Stimulated activated CD4-positive, alpha-beta T cell treated with anti-CD3 and anti-CD28 coated beads, Interleukin-4, amount 100 ng/mL, for 48 hours (primary cell): ENCODE results near the gene RAB5B.
"Not testable (repeated sequence)": the region's sequence is repeated elsewhere in the genome, so short reads cannot be mapped to it uniquely, and the experiment has no call there.

Experiments used
- DNase-seq, 2 donors: peaks; one replicate each; pipeline ENCODE4 v3.0.0-alpha.2; 2020; ENCODE audit warnings: low read depth in 2 of 2

Gene RAB5B

DNA sequence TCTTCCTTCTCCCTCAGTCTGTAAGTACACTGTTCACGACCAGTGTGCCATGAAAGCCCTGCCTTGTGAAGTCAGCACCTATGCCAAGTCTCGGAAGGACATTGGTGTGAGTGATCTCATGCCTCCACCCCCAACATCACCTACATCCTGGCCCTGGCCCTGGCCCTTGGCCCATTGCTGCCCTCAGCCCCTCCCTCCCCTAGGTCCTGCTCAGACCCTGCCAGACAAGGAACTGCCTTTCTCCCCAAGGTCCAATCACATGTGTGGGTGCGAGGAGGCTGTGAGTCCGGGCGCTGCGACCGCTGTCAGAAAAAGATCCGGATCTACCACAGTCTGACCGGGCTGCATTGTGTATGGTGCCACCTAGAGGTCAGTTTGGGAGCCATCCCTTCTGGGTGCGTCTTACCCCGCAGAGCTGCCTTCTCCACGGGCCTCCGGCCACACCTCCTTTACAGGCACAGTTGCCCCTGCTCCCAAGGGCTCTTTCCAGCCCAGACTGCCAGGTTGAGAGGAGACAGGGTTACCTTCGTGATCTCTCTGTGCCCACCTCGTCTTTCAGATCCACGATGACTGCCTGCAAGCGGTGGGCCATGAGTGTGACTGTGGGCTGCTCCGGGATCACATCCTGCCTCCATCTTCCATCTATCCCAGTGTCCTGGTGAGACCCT lies 33.7 kb upstream of the RAB5B start:
- peak; percentile 73 to 79 for DNase-seq

DNA sequence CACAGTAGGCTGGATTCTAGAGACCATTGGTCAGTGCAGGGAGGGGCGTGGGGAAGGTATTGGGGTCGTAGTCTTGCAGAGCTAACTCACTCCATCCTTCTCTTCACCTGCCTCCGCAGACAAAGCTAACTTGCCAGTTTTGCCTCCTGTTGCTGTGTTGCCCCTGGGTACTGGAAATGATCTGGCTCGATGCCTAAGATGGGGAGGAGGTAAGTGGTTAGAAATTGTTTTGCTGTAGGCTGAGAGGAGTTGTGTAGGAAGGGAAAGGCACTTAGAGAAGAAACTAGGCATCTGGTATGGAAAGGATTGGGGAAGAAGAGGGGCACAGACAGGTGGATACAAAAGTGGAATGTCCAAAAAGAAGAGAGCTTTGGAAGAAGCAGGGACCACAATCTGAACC lies 31.8 kb upstream of the RAB5B start:
- DNase-seq, result no peak

DNA sequence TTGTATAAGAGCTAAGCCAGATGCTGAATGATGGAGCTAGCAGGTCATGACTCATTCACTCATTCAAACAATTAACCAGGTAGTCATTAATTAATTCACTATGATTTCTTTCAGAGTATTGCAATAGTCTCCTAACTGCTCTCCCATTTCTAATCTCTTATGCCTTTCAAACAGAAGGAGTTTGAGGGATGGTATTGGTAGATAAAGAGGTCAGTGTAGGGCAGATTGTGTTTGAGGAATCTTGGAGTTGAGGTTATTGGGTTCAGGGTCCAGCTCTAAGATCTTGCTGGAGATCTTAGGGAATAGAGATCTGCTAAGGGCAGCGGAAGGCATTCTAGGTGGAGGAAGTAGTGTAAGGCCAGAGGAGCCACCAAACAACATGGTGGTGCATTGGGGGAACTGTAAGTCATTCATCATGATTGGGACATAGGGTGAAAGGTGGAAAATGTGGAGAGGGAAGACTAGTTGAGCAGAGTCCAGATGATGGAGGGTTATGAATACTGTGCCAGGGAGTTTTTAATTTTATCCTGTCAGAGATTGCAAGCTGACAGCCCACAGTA lies 31.2 kb upstream of the RAB5B start:
- DNase-seq, result no peak

DNA sequence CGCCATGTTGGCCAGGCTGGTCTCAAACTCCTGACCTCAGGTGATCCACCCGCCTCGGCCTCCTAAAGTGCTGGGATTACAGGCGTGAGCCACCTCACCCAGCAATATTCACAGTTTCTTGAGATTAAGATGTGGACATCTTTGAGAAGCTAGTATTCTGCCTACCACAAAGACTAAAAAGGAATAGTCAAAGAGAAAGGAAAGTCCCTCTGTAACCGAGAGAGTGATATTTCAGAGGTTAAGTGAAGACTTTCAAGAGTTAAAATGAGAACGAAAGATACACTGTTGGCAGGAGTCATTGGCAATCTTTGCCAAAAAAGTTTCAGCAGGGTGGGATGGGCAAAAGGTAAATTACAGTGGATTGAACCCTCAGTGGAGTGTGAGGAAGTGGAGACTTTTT lies 27.3 kb upstream of the RAB5B start:
- DNase-seq, result no peak

- DNase-seq, result no peak
Measured at GRCh38 chr12:55955344-55955743, 18.5 kb upstream of the RAB5B start.

GRCh38 chr12:55955800-55956508 lies 17.9 kb upstream of the RAB5B start:
- peak in 1 of 2 donors; percentile 42 for DNase-seq

DNA sequence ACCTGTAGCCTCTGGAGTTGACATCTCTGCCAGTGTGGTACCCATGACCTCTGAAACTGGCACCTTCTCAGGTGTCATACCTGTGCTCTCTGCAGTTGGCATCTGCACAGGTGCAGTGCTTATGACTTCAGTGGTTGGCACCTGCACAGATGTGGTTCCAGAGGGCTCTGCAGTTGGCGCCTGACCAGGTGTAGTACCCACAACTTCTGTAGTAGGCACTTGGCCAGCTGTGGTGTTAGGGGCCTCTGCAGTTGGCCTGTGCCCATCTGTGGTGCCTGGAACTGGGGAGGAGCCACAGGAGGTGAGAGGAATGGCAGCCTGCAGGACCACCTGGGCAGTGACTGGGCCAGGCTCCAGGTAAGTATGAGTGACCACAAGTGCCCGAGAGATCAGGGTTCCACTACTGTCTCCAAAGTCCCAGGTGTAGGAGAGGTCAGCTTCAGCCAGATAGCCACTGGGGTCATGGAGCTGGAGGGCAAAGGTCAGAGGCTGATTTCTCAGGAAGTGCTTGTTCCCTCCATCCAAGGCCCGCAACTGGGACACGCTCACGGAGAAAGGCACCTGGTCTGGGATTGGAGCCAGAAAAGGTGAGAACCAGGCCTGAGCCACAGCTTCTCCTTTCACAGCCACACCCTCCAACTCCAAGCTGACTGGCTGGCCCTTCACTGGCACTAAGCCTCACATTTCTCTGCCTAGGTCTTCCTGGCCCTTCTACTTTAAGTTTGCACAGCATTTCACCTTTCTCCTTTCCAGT lies 16.6 kb upstream of the RAB5B start:
- DNase-seq, result no peak

DNA sequence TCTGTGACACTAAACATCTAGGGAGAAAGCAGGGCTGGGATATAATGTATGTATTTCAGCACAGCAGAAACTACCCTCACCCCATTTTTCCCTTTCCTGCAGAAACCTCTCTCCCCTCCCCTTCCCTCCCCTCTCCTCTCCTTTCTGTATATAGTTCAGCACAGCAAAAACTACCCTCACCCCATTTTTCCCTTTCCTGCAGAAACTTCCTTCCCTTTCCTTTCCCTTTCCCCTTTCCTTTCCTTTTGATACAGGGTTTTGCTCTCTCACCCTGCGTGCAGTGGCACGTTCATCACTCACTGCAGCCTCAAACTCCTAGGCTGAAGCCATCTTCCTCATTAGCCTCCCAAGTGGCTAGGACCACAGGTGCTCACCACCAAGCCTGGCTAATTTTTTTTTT lies 10.1 kb upstream of the RAB5B start:
- DNase-seq, result no peak

GRCh38 chr12:55965240-55965639 lies 8.6 kb upstream of the RAB5B start:
- no peak for DNase-seq

DNA sequence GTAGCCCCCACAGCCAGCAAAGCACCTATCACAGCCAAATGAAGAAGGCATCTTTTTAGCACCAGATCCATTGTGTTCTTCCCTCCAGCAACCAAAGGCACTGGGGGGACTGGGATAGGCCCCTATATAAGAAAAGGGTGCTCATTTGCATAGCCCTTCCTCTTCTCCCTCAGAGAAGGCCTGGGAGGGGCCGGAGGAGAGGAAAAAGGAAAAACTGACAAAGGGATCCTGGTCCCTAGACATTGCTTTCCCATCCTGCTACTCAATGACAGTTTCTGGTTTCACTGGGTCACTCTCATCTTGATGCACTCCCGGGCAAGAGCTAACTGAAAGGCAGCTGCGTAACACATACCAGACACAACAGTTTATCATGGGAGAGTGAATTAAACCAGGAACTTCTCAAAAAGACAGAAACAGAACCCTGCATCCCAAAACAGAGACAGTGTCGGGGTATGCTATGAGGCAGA lies 7.9 kb upstream of the RAB5B start, which contains the start of gene PMEL:
TSS of gene PMEL (minus strand) at position 102 of the 467 bp plus-strand sequence. CDS start at position 71, 31 bp downstream.
- DNase-seq, result no peak

- DNase-seq, result peak; percentile 88 to 94
Measured at GRCh38 chr12:55966408-55967281, 7.2 kb upstream of the RAB5B start, which contains the start of gene CDK2. Gene CDK2, plus strand, starts transcription at chr12:55966830. Its CDS starts 179 bp downstream, at chr12:55967009.

GRCh38 chr12:55969356-55969755 lies 4.5 kb upstream of the RAB5B start:
- DNase-seq, result no peak

- no peak for DNase-seq
Measured at GRCh38 chr12:55970775-55971174, 3.1 kb upstream of the RAB5B start.

DNA sequence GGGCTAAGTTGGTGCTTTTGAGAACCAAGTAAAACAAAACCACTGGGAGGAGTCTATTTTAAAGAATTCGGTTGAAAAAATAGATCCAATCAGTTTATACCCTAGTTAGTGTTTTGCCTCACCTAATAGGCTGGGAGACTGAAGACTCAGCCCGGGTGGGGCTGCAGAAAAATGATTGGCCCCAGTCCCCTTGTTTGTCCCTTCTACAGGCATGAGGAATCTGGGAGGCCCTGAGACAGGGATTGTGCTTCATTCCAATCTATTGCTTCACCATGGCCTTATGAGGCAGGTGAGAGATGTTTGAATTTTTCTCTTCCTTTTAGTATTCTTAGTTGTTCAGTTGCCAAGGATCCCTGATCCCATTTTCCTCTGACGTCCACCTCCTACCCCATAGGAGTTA lies 1.8 kb upstream of the RAB5B start:
- DNase-seq, result no peak

GRCh38 chr12:55972456-55972855 lies 1.4 kb upstream of the RAB5B start:
- DNase-seq, result no peak

- DNase-seq, result no peak
Measured at GRCh38 chr12:55972911-55973598, 823 bp upstream of the RAB5B start.

GRCh38 chr12:55974308-55974730 lies 441 bp downstream of the RAB5B start:
- DNase-seq, result peak in 1 of 2 donors; percentile 34

DNA sequence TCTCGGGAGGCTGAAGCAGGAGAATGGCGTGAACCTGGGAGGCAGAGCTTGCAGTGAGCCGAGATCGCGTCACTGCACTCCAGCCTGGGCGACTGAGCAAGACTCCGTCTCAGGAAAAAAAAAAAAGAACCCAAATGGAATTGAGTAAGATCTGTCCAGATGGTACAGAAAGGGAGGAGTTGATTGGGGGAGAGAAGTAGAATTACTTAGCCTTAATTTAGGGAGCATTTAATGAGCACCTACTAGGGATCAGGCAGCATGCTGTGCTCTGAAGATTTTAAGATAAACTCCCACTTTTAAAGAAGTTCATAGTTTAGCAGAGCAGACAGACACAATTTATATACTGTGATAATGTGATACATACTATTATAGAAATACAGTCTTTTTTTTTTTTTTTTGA lies 4.5 kb downstream of the RAB5B start:
- DNase-seq, result no peak

- no peak for DNase-seq
Measured at GRCh38 chr12:55979069-55979468, 5.2 kb downstream of the RAB5B start.

- not testable (repeated sequence) for DNase-seq
Measured at GRCh38 chr12:55981882-55982281, 8.0 kb downstream of the RAB5B start.
